ENCODE measurements around the gene EPB41L1.

The EPB41L1 gene

GRCh38 chr20:36281785-36282380, 127.3 kb downstream of the EPB41L1 start:
- no peak for DNase-seq (ENCODE audit: low spot score)

Measured in germinal center (tissue), 1 donor.